Endothelial cell of umbilical vein (primary cell): Measurements from ENCODE around the gene TENT4A. TPM values are rescaled to one million over a fixed set of nuclear protein-coding genes. Genes with fewer than 3 reads are reported as not detected.

ENCODE experiments used
- BruUV-seq: library from RNA; stranded (reverse); fragments of 400-500 nt; replicated peaks from 2 replicates; lab custom pipeline; 2021; lab: Mats Ljungman, UMichigan
- CTCF ChIA-PET: fragments of 300-600, 350-600 bp; sonication (Branson Sonifier 250); formaldehyde crosslinking; loops from one replicate; lab custom pipeline; 2021; ENCODE audit warnings: antibody characterized with exemption, inconsistent platforms; lab: Charles Lee
- POLR2A ChIA-PET: fragments of 300-600, 350-600 bp; sonication (Branson Sonifier 250); formaldehyde crosslinking; loops from one replicate; lab custom pipeline; 2021; ENCODE audit warnings: antibody characterized with exemption, inconsistent platforms; lab: Charles Lee
- DNase-seq: peaks from one replicate; pipeline ENCODE4 v3.0.0-alpha.2; 2011; ENCODE audit warnings: low read depth, low spot score
- FAIRE-seq: peaks from 2 replicates; lab custom pipeline; 2011; peaks lifted over from hg19 to GRCh38; lab: Jason Lieb, UNC
- H2AFZ ChIP-seq: 2 replicates; pipeline ENCODE4 v1.6.0; 2012; ENCODE audit warnings: low read depth, low read length, control low read depth, inconsistent platforms
- H3K27ac ChIP-seq: 2 replicates; pipeline ENCODE4 v1.5.1; 2011; ENCODE audit warnings: low read depth, mild to moderate bottlenecking, control low read depth, low read length, moderate library complexity; ENCODE audit not compliant: insufficient read depth
- H3K27me3 ChIP-seq, 2 experiments: 2 replicates each; pipeline versions ENCODE4 v1.6.0 to v1.6.1; 2011; ENCODE audit warnings: low read length in 2 of 2, mixed read lengths in 1 of 2; ENCODE audit not compliant: control insufficient read depth in 2 of 2, insufficient read depth in 2 of 2
- H3K36me3 ChIP-seq, 2 experiments: 2 replicates in 1 of 2; 3 replicates in 1 of 2; pipeline ENCODE4 v1.5.1; 2011; ENCODE audit warnings: low read length in 2 of 2, mild to moderate bottlenecking in 1 of 2, moderate library complexity in 1 of 2; ENCODE audit not compliant: control insufficient read depth in 2 of 2, insufficient read depth in 2 of 2; ENCODE audit errors: extremely low read depth in 1 of 2
- H3K4me1 ChIP-seq: 3 replicates; pipeline ENCODE4 v1.5.1; 2011; ENCODE audit warnings: mild to moderate bottlenecking, low read length; ENCODE audit not compliant: control insufficient read depth, insufficient read depth; ENCODE audit errors: extremely low read depth
- H3K4me2 ChIP-seq: 2 replicates; pipeline ENCODE4 v1.6.1; 2011; ENCODE audit warnings: low read length, control low read depth, mixed read lengths; ENCODE audit not compliant: insufficient read depth
- H3K4me3 ChIP-seq, 3 experiments: fragments of 200-600 bp in 1 of 3; sonication (generic), shearing (Covaris generic) in 1 of 3; replicated peaks in 1 of 3; 2 replicates each; pipeline ENCODE4 v1.5.1; 2011 to 2016; ENCODE audit warnings: control low read depth in 3 of 3, low read length in 3 of 3, mild to moderate bottlenecking in 2 of 3, inconsistent platforms in 1 of 3, low read depth in 1 of 3, moderate library complexity in 1 of 3; ENCODE audit not compliant: insufficient read depth in 1 of 3
- H3K79me2 ChIP-seq: 2 replicates; pipeline ENCODE4 v1.6.0; 2012; ENCODE audit warnings: low read length, inconsistent platforms; ENCODE audit not compliant: control insufficient read depth, insufficient read depth
- H3K9ac ChIP-seq: replicated peaks from 2 replicates; pipeline ENCODE3; 2011; ENCODE audit warnings: low read length, control low read depth; ENCODE audit not compliant: insufficient read depth; ENCODE audit errors: extremely low read depth
- H3K9me1 ChIP-seq: replicated peaks from 3 replicates; pipeline ENCODE4 v1.6.0; 2011; ENCODE audit warnings: mild to moderate bottlenecking, low read length; ENCODE audit not compliant: control insufficient read depth, insufficient read depth; ENCODE audit errors: extremely low read depth
- H3K9me3 ChIP-seq: replicated peaks from 2 replicates; pipeline ENCODE4 v1.5.1; 2012; ENCODE audit warnings: low read length, inconsistent platforms; ENCODE audit not compliant: control insufficient read depth, insufficient read depth
- H4K20me1 ChIP-seq: replicated peaks from 2 replicates; pipeline ENCODE3; 2011; ENCODE audit warnings: mild to moderate bottlenecking, low read length; ENCODE audit not compliant: control insufficient read depth, insufficient read depth; ENCODE audit errors: extremely low read depth
- CTCF ChIP-seq, 2 donors: IDR thresholded peaks; 1 replicate in 1 of 2; 2 replicates in 1 of 2; pipeline ENCODE4 v1.5.1; 2011; ENCODE audit warnings: low read length in 2 of 2, mild to moderate bottlenecking in 2 of 2, moderate library complexity in 2 of 2, control low read depth in 1 of 2, inconsistent platforms in 1 of 2, low read depth in 1 of 2; ENCODE audit not compliant: insufficient read depth in 1 of 2; ENCODE audit errors: extremely low read depth in 1 of 2
- FOS ChIP-seq: IDR thresholded peaks from 2 replicates; pipeline ENCODE4 v1.6.1; 2011; ENCODE audit warnings: mild to moderate bottlenecking, low read length, moderate library complexity, borderline replicate concordance; ENCODE audit not compliant: insufficient read depth
- GATA2 ChIP-seq: IDR thresholded peaks from 2 replicates; pipeline ENCODE4 v1.7.0; 2011; ENCODE audit warnings: low read depth, mild to moderate bottlenecking, moderate library complexity, mixed read lengths, low read length; ENCODE audit not compliant: insufficient read length, insufficient read depth
- JUN ChIP-seq: IDR thresholded peaks from 2 replicates; pipeline ENCODE4 v1.6.1; 2011; ENCODE audit warnings: borderline replicate concordance, low read depth; ENCODE audit not compliant: insufficient read length, insufficient read depth
- MYC ChIP-seq: IDR thresholded peaks from one replicate; pipeline ENCODE4 v1.6.1; 2011; ENCODE audit warnings: mild to moderate bottlenecking, low read depth, low read length
- POLR2A ChIP-seq: IDR thresholded peaks from 2 replicates; pipeline ENCODE4 v1.6.1; 2012; ENCODE audit warnings: low read depth, mild to moderate bottlenecking, control low read depth, low read length
- POLR2AphosphoS5 ChIP-seq: IDR thresholded peaks from 2 replicates; pipeline ENCODE4 v1.6.1; 2012; ENCODE audit warnings: low read depth, mild to moderate bottlenecking, control low read depth, low read length, moderate library complexity; ENCODE audit not compliant: insufficient read depth
- dilution Hi-C: fragments of 300-500 bp; cut with MboI; formaldehyde crosslinking; loops from one replicate; pipeline ENCODE4 v1.15.0; 2019; ENCODE audit warnings: low sequenced_read_pairs; ENCODE audit not compliant: extremely low pct_ligation_motif_present
- intact Hi-C: fragments of 100-400 bp; cut with micrococcal nuclease; formaldehyde crosslinking; loops from one replicate; pipeline ENCODE4 v1.10.0; 2022
- polyA plus RNA-seq, 4 experiments: library from polyadenylated mRNA; depleted of rRNA in 3 of 4; stranded (reverse) in 3 of 4; unstranded in 1 of 4; fragments of >200 nt; gene quantifications; 2 replicates each; pipeline versions ENCODE4 v1.2.1 to v1.2.3, GENCODE V29; 2011 to 2012; ENCODE audit warnings: missing spikeins in 1 of 4
- total RNA-seq: library from RNA; stranded (reverse); gene quantifications from 2 replicates; pipeline ENCODE4 v1.2.3, GENCODE V29; 2021

The TENT4A gene
- total and polyA plus RNA-seq, 2 donors (not counting 3 experiments of a cell fraction or from before 2014, with no cell fraction given): 10.2 to 35.4 TPM

- no peak for FAIRE-seq
- POLR2A ChIA-PET: no interaction called here
- H3K4me2 ChIP-seq: no peak overlapping the region
Observed at GRCh38 chr5:6700074-6700684, 13.1 kb upstream of the TENT4A start.

More at GRCh38 chr5:6700074-6700684, 13.1 kb upstream of the TENT4A start:
- Histone ChIP-seq H3K9me1 (no peaks in the 10 kb centered on the region), H3K4me3 (no peak overlapping the region), H3K79me2 (no peaks in the 10 kb centered on the region), H3K9me3 (no peaks in the 10 kb centered on the region), H4K20me1 (no peaks in the 10 kb centered on the region), H2AFZ (no peak overlapping the region), H3K27ac (no peak overlapping the region), H3K27me3 (peaks cover 3 to 27% of the 10 kb centered on the region in 2 experiments), H3K36me3 (no peaks in the 10 kb centered on the region), H3K4me1 (no peaks in the 10 kb centered on the region), H3K9ac (no peak overlapping the region)
- BruUV-seq: no TSS peak
- CTCF ChIA-PET: interaction anchor here (1.0 kb wide), 1 partner anchor 45 kb away, joined by 3 read pairs; no protein-coding TSS in a partner anchor
- intact Hi-C loops: no loop called here
- TF ChIP-seq GATA2: no peak
- TF ChIP-seq CTCF (IDR thresholded peaks at IDR 0.05; ENCODE audit: extremely low read depth in 1 of 2, insufficient read depth in 1 of 2, low read depth in 1 of 2, low read length in 2 of 2): no peak
- no peak for TF ChIP-seq JUN
- TF ChIP-seq POLR2AphosphoS5: no peak
- no peak for TF ChIP-seq FOS
- TF ChIP-seq MYC: no peak
- no peak for TF ChIP-seq POLR2A
- no peak for DNase-seq
- dilution Hi-C loops: no loop called here
